GM20431 (cell line): Measurements from ENCODE around the gene MAEL.

Source experiments
- in situ Hi-C: fragments of 300-500 bp; cut with MseI, MboI; formaldehyde crosslinking; loops from one replicate; pipeline ENCODE4 v1.15.0; 2020; ENCODE audit warnings: low sequenced_read_pairs; ENCODE audit not compliant: unreplicated experiment

The MAEL gene

DNA sequence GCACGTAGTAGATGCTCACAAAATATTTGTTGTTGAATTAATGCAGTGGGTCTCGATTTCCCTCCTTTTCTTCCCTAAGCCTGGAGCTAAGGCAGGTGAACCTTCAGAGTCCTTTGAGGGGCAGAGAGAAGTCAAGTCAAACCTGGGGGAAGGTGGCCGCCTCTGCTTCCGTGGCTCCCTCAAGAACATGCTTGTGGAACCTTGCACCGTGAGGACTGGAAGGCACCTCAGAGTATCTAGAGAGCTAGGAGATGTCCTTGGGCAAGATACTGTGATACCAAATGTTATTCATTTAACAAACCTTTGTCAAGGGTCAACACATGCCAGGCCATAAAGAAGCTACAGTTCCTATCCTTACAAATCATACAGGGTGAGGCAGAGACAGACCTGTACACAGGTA, 62.8 kb downstream of the MAEL start:
- in situ Hi-C loops: loop anchor here (25.0 kb wide), 1 partner anchor 485 kb away; no protein-coding TSS in a partner anchor

DNA sequence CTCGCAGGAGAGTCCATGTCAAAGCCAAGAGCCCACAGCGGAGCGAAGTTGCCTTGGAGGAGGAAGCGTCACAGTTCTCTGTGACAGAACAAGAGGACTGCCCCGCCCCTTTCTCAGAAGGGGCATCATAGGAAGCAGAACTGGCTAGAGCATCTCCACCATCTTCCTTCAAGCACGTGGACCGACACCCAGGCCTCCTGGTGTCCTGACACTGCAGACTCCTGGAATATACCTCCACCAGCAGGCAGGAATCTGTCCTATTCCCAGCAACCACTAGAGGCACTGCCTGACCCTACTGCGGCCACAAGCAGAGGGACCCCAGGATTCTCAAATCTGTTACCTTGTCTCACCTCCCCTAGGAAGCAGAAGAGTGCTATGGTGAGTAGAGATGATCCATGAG, 63.3 kb downstream of the MAEL start:
- in situ Hi-C loops: loop anchor here (25.0 kb wide), 1 partner anchor 485 kb away; no protein-coding TSS in a partner anchor

DNA sequence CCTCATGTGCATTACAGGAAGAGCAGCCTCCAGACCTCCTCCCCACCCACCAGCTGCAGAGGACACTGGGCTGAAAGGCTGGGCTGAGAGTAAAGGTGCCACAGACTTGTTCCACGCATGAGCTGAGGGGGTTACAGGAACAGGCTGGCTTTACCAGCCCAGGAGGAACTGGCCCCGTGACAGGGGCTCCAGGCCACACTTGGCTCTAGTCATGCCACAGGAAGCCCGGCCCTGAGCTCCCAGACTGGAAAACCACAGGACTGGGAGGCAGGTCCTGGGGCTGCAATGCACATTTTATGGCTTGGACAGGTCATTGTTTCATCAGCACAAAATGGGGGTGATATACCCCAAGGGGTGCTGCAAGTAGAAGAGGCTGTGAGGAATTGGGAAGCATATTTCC, 65.5 kb downstream of the MAEL start:
- in situ Hi-C loops: loop anchor here (25.0 kb wide), 1 partner anchor 483 kb away; no protein-coding TSS in a partner anchor

DNA sequence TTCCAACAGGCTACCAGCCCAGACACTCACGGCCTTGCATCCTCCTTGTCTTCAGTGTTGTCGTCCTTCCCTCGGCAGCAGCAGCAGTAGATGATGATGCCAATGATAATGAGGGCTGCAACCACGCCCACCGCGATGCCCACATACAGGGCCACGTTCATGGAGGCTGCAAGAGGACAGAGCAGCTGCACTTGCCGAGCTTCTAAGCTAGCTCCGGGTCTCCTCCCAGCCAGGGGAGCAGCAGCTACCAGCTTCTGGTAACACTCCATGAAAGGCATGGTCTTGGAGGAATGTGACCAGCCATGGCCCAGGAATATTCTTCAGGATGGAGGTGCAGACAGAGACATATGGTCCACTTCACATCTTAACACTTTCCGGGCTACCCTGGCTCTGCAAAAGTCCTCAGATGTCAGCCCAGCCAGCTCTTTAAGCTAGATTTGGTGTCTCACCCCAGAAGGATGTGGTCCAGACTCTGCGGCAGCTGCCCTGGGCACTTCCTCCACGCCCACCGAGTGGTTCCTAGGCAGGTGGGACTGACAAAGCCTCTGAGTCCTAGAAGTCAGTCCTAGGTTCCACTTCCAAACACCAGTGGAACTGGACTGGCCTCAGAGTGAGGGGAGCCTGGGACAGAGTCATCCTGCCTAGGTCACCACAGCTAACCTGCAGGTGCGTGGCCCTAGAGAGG, 66.0 kb downstream of the MAEL start:
- in situ Hi-C loops: loop anchor here (25.0 kb wide), 1 partner anchor 482 kb away; no protein-coding TSS in a partner anchor

DNA sequence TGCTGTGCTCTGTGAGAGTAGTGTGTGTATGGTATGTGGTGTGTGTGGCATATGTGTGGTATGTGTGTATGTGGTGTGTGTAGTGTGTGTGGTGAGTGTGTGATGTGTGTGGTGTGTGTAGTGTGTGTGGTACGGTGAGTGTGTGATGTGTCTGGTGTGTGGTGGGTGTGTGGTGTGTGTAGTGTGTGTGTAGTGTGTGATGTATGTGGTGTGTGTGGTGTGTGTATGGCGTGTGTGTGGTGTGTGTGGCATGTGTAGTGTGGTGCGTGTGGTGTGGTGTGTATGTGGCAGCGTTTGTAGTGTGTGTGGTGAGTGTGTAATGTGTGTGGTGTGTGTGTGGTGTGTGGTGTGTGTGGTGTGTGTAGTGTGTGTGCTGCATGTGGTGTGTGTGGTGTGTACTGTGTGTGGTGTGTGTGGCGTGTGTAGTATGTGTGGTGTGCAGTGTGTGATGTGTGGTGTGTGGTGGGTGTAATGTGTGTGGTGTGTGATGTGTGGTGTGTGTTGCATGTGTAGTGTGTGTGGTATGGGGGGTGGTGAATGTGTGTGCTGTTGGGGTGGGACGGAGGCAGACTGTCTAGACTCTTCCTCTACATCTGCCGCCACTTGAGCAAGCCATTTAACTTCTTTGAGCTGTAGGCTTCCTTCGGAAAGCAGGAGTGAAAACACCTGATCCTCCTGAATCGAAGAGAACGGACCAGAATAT, 67.6 kb downstream of the MAEL start:
- in situ Hi-C loops: loop anchor here (25.0 kb wide), 1 partner anchor 481 kb away; no protein-coding TSS in a partner anchor

DNA sequence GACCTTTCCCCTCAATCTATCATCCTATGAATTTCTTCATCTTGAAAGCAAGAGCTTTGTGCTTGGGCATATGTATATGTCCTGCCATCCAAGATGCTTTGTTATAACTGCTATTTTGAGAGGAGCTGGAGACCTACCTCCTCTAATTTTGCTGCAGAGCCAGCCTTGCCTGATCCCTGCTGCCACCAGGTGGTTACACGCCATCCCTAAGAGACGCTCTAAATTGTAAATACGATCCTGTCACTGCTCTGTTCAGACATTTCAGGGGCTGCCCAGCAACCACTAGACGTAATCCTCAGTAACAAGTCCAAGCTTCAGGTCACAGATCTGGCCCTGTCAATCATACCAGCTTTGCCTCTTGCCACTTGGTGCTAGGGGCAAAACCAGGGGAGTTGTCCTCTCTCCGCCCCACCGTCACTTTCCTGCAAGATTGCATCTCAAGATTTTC, 68.2 kb downstream of the MAEL start:
- in situ Hi-C loops: loop anchor here (25.0 kb wide), 1 partner anchor 480 kb away; no protein-coding TSS in a partner anchor

DNA sequence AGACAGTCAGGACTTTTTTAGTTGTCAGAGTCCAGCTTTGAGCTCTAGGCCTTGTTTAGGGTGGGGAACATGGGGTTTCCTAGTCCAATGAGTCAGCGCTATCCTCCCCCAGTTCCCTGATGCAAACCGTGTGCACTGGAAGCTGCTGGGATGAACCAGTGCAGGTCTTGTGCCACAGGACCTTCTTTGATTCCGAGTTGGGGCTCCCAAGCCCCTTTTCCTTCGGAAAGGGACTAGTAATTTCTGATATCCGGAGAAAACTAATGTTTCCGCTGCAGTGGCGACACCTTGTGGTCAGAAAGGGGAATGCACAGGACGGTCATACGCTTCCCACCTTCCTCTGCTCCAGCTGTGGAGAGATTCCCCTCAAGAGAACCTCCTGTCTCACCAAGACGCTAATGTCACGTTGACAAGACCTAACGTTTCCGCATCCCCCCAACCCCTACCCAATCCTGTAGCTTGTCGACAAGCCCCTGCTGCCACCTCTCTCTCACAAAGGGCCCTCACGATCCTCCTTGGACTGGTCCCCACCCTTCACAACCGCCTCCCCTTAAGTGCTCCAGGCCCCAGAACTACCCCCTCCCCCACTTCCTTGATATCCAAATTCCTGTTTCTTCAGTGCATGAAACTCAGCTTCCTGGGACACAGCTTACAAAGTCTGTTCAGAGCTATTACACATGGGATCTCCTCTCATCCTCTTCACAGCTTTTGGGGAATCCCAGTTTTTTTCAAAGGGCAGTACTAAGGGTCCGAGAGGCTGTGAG, 70.1 kb downstream of the MAEL start:
- in situ Hi-C loops: loop anchor here (25.0 kb wide), 1 partner anchor 478 kb away; no protein-coding TSS in a partner anchor

DNA sequence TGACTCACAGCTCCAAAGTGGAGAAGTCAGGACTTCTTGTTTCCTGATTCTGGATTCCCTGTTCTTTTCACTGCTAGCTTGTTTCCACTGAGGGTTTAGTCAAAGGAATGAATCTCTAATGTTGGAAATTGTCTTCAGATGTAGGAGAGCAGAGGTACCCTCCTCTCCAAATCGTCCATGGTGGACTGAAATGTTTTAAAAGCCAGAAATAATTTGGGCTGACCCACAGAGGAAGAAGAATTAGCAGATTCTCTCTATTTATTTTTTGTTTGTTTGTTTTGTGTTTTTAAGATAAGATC, 70.7 kb downstream of the MAEL start:
- in situ Hi-C loops: loop anchor here (5.0 to 25.0 kb wide), 3 partner anchors 152 to 478 kb away; no protein-coding TSS in a partner anchor

DNA sequence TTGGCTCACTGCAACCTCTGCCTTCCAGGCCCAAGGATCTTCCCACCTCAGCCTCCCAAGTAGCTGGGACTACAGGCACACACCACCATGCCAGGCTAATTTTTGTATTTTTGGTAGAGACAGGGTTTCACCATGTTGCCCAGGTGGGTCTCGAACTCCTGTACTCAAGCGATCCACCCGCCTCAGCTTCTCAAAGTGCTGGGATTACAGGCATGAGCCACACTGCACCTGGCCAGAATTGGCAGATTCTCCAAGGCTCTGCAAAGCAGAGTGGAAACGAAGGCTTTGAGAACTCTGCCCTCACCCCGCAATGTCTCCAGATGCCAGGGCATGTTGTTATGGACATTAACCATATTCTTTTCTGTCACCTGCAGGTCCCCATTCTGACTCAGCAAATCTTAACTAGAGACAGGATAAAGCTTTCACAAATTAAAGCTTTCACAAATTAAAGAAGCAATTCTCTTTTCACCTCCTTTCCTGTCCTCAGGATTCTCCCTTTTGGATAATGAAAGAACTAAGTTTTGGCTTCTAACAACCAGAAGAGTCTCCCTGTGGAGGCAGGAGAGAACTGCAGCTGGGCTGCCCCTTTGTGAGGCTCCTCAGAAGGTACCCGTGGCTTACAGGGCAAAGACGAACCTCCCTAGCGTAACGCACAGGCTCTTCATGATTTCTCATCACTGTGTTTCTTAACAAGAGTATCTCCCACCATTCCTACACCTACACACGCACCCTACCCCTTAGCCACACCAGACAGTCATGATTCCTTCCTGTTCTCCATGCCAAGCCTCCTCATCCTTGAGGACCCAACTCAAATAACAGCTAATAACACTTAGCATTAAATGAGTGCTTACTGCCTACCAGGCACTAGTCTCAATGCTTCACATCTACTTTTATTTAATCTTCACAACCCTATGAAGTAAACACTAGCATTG, 71.3 kb downstream of the MAEL start:
- in situ Hi-C loops: loop anchor here (5.0 to 25.0 kb wide), 3 partner anchors 153 to 477 kb away; no protein-coding TSS in a partner anchor

DNA sequence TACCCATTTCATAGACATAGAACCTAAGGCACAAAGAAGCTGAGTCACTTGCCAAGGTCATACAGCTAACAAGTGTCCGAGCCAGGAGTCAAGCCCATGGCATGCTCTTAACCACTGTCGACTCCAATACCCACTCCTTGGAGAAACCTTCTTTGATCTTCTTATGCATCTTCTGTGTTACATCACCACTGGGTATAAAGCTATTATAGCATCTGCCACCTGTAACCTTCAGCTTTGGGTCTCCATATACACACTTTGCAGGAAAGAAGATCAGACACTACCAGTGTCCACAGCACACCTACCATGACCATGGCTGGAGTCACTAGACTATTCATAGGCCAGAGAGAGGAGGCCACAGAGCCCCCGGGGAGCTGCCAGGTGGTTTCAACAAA, 72.0 kb downstream of the MAEL start:
- in situ Hi-C loops: loop anchor here (5.0 to 25.0 kb wide), 3 partner anchors 154 to 476 kb away; no protein-coding TSS in a partner anchor

DNA sequence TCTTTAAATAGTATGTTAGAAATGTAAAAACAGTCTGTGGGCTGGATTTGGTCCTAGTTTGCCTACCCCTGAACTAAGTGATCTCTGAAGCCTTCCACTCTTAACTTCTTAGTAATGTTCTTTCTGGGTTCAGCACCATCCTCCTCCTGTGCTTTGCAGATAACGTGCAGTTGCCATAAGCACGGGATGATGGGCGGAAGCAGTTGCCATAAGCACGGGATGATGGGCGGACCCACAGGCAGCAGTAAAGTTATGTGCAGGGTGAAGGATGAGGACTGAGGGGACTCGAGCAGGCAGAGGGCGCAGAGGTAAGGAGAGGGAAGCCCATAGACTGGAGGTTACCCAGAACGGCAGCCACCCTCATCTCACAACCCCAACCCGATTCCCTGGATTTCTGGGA, 75.5 kb downstream of the MAEL start:
- in situ Hi-C loops: loop anchor here (5.0 to 25.0 kb wide), 3 partner anchors 157 to 473 kb away; no protein-coding TSS in a partner anchor

DNA sequence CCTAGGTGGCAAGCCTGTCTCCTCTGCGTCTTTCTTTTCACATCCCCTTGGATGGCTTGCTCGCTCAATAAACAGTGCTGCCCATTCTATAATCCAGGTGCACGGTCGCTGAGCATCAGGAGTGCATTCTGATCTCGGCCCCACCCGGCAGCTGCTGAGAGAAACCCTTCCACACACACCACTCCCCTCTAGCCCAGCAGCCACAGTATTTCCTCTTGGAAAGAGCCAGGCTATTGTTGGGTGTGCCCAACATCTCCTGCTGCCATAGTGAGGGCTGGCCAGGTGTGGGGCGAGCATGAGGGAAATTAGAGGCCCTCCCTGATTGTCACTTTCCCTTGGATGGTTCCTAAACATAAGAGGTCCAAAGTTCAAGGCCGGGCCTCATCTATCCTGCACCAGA, 76.4 kb downstream of the MAEL start:
- in situ Hi-C loops: loop anchor here (10.0 to 25.0 kb wide), 2 partner anchors 379 to 472 kb away; no protein-coding TSS in a partner anchor

DNA sequence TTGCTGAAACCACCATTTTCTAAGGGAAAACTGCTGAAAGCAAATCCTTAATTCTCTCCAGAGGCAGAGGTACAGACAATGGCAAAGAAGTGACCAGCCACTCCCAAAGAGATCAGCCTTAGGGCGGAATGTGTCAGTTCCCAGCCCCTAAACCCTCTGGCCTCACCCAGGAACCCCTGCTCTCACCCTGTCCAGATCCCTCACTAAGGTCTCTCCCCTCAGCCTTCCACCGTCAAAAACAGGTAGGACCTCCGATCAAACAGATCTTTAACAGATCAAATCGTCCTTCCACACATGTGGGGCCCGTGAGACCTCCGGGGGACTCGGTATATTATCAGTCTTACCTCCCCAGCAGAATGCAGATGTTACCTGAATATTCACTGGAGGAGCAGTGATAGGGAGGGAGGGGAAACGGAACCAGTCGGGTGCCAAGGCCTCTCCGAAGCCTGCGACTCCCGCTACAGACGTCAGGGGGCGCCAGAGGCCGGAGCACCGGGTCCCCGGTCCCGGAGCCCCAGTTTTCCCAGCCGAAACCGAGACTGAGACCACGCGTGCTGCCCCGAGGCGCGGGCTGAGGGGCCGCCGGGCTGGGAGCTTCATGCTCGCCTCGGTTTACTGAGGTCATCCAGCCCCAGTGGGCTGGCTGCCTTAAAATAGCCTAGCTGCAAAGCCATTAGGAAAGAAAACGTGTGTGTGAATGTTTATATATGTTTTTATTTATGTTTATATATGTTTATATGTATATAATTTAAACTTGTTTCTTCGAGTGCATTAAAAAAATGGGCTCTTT, 77.4 kb downstream of the MAEL start:
- in situ Hi-C loops: loop anchor here (10.0 to 25.0 kb wide), 2 partner anchors 378 to 471 kb away; no protein-coding TSS in a partner anchor

DNA sequence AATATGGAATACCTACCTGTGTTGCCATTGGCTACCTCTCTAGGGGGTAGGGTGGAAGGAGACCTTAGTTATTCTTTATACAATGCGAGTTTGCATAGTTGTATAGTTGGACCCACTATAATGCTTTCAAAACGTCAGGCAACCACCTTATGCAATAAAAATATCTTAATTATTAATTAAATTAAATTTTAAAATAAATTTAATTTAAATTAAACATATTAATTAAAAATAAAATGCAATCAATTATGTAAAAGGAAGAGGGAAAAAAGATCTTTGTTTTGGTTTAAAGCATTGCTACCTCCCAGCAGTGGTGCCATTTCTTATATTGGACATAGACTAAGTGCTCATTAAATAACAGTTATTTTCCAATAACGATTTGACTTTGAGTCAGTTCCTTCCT, 78.8 kb downstream of the MAEL start:
- in situ Hi-C loops: loop anchor here (10.0 to 25.0 kb wide), 2 partner anchors 377 to 469 kb away; no protein-coding TSS in a partner anchor

DNA sequence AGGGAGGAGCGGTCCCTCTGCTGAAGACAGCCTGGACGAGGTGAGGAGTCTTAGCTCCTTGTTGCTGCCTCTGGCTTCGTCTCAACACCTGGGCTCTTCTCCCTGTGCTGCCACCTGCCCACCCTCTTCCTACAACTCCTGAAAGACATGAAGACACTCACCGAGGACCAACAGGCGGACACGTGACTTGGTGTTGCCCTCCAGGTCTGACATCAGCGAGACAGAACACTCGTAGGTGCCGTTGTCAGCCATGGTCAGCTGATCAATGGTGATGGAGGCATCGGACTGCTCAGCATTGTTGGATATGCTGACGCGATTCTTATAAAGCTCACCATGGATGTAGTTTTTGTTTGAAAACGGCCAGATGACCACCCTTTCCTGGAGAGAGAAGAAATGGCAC, 79.7 kb downstream of the MAEL start:
- in situ Hi-C loops: loop anchor here (10.0 to 25.0 kb wide), 2 partner anchors 376 to 469 kb away; no protein-coding TSS in a partner anchor

DNA sequence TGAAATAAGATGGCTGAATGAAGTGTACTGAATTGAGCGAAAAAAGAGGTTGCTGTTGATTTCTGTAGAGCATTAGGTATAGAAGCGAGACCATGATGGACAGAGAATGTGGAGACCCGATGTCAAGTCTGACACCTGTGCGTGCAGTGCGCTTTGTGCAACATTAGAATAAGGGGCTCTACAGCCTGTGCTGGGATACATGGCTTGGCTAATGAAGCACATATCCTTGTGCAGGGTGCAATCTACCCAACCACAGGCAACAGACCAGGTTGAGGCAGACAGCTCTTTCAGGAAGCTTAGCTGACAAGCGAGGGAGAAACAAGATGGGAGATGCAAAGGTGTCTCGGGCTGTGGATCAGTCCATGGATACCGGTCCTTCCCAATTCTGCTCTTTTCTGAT, 82.2 kb downstream of the MAEL start:
- in situ Hi-C loops: loop anchor here (25.0 kb wide), 1 partner anchor 466 kb away; no protein-coding TSS in a partner anchor
